ENCODE data around the gene SUPT6H.

SUPT6H gene

DNA sequence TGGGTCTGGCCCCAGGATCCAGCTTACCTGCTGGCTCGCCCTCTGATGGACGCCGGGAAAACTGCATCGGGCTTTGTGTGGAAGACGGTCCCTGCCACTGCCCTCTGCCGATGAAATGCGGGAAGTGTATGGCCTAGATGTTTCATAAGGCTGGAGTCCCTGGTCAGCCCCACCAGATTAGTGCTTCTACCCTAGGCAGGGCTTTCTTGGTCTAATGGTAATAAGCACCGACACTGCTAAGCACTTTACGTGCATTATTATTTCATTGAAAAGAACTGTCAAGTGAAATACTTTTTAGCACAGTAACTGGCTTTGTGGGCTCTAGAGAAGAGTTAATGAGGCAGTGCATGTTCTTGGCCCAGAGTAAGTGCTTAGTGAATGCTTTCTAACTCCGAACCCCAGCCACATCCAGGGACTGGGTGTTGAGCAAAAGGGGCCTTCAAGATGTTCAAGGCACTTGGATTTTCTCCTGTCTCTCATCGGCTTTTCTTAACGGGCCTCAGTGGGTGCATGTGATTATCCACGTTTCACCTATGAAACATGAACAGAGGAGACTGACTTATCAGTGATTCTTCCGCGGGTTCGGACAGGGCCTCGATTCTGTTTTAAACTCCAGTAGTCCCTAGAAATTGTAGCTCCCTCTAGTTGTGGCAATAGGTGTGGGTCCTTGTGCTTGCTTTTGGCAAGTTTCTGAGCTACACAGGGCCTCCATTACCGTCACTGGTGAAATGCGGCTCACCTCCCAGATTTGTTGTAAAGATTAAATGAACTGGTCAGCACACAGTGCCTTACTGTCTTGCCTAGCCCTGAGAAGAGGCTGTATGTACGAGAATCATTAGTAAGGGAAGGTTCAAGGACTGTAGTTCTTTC, 88.4 kb downstream of the SUPT6H start:
- 0 out of 2 replicates have a peak, but pooled peaks have one; percentile 60 for TF ChIP-seq HDGF (IDR thresholded peaks at IDR 0.05; ENCODE audit: borderline replicate concordance)
- TF ChIP-seq SUZ12 (IDR thresholded peaks at IDR 0.05), result no peak
- POLR2A ChIA-PET, result interaction anchor here (0.7 to 17.2 kb wide), 9 partner anchors 9 to 199 kb away, joined by 3 to 409 read pairs (median 4); partner anchors contain the start of genes ERAL1, NEK8, PROCA1 and RPL23A
- CTCF ChIA-PET, result interaction anchor here (0.6 to 9.3 kb wide), 12 partner anchors 11 to 248 kb away, joined by 3 to 185 read pairs (median 5); partner anchors contain the start of genes BLTP2, FLOT2, NEK8 and TLCD1
- DNase-seq (ENCODE audit: extremely low spot score), result peak; percentile 70

DNA sequence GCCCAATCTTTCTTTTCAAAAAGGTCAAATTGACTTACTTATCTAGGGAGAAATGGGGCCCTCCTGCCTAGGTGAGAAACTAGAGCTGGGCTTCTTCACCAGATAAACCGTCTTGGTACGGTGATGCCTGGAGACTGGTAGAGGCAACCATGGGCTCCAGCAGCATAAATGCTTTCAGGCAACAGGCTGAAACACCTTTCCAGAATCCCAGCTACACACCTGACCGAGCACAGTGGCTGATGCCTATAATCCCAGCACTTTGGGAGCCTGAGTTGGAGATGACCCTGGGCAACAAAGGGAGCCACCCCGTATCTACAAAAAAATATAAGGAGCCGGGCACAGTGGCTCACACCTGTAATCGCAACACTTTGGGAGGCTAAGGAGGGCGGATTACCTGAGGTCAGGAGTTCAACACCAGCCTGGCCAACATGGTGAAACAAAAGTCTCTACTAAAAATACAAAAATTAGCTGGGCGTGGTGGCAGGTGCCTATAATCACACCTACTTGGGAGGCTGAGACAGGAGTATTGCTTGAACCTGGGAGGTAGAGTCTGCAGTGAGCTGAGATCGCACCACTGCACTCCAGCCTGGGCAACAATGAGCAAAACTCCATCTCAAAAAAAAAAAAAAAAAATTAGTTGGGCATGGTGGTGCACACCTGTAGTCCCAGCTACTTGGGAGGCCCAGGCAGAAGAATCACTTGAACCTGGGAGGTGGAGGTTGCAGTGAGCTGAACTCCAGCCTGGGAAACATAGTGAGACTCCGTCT, 89.8 kb downstream of the SUPT6H start:
- no peak for DNase-seq (ENCODE audit: extremely low spot score)
- no peak for TF ChIP-seq BHLHE40 (IDR thresholded peaks at IDR 0.05; ENCODE audit: borderline replicate concordance)
- TF ChIP-seq SP1 (IDR thresholded peaks at IDR 0.05), result no peak
- no peak for TF ChIP-seq FOXA1 (IDR thresholded peaks at IDR 0.05)
- TF ChIP-seq NFRKB (IDR thresholded peaks at IDR 0.05), result no peak
- no peak for TF ChIP-seq ZNF384 (IDR thresholded peaks at IDR 0.05)
- no peak for TF ChIP-seq FOXM1 (IDR thresholded peaks at IDR 0.05; ENCODE audit: borderline replicate concordance)
- no peak for TF ChIP-seq LEF1 (IDR thresholded peaks at IDR 0.05; ENCODE audit: borderline replicate concordance)
- TF ChIP-seq HDGF (IDR thresholded peaks at IDR 0.05; ENCODE audit: borderline replicate concordance), result no peak
- no peak for TF ChIP-seq CTBP1 (IDR thresholded peaks at IDR 0.05; ENCODE audit: borderline replicate concordance)
- TF ChIP-seq, protein P1, sequence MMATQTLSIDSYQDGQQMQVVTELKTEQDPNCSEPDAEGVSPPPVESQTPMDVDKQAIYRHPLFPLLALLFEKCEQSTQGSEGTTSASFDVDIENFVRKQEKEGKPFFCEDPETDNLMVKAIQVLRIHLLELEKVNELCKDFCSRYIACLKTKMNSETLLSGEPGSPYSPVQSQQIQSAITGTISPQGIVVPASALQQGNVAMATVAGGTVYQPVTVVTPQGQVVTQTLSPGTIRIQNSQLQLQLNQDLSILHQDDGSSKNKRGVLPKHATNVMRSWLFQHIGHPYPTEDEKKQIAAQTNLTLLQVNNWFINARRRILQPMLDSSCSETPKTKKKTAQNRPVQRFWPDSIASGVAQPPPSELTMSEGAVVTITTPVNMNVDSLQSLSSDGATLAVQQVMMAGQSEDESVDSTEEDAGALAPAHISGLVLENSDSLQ (IDR thresholded peaks at IDR 0.05), result no peak
- no peak for TF ChIP-seq ELF4 (IDR thresholded peaks at IDR 0.05)
- no peak for TF ChIP-seq TARDBP (IDR thresholded peaks at IDR 0.05)
- TF ChIP-seq L3MBTL2 (conservative IDR thresholded peaks at IDR 0.05), result no peak
- ChIA-PET POLR2A (interaction anchor here (1.2 to 17.2 kb wide), 6 partner anchors 10 to 197 kb away, joined by 3 to 409 read pairs (median 4); partner anchors contain the start of genes NEK8, RPL23A and TLCD1), CTCF (interaction anchor here (0.6 to 9.3 kb wide), 4 partner anchors 12 to 250 kb away, joined by 4 to 185 read pairs (median 12); partner anchors contain the start of genes NEK8 and TLCD1)
